ENCODE data around the gene PLAAT2.

The PLAAT2 gene

DNA sequence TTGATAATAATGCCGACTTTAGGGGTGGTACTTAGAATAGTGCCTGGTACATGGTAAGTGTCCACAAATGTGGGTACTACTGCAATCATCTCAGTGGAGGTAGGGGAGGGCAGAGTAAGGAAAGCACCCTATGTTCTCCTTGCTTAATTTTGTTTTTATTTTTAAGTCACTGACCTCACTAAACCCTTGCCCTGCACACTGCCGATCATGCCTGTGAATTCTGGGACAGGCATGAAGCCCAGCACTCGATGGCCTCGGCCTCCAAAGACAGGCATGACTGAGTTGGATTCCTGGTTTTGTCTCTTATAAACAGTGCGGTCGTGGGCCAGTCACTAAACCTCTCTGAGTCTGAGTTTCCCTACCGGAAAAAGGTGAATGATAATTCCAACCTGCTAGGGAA is 50.4 kb downstream of the PLAAT2 start:
- no peak for DNase-seq

- DNase-seq, result no peak
Observed at GRCh38 chr11:63511048-63511748, 52.0 kb downstream of the PLAAT2 start.

GRCh38 chr11:63510360-63511047 is 52.7 kb downstream of the PLAAT2 start:
- no peak for DNase-seq

GRCh38 chr11:63508745-63509144 is 54.4 kb downstream of the PLAAT2 start:
- no peak for DNase-seq

- DNase-seq, result no peak
Observed at GRCh38 chr11:63508009-63508408, 55.2 kb downstream of the PLAAT2 start.

DNA sequence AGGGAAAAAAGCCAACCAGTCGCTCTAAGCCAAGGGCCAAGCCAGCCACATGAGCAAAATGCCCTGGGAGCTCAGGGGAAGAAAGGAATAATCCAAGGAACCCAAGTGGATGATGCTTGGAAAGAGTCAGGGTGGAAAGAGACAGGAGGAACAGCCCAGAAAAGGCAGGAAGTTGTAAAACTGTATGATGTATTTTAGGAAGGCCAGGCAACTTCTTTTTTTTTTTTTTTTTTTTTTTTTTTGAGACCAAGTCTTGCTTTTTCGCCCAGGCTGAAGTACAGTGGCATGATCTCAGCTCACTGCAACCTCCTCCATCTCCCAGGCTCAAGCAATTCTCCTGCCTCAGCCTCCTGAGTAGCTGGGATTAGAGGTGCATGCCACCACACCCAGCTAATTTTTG is 55.7 kb downstream of the PLAAT2 start:
- no peak for DNase-seq

DNA sequence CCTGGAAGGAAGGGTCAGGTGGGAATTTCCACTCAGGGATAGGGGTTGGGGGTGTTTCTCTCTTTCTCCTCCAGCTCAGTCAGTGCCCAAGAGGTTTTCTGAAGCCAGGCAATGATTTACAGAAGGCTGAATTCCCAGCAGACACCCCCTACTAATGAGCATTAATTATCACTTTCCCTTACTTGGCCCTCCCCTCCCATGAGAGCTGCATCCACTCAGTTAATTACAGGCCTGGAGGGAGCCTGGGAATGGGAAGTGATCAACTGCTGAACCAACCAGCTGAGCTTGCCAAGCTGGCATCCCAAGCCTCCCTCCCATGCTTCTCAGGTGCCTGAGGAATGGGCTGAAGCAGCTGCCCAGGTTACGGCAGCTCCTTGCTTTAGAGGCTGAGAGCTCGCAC is 56.3 kb downstream of the PLAAT2 start:
- DNase-seq, result no peak

- no peak for DNase-seq
Observed at GRCh38 chr11:63505857-63506528, 57.2 kb downstream of the PLAAT2 start, which contains the start of gene LGALS12. Gene LGALS12, plus strand, starts transcription at chr11:63506084. Its CDS starts 375 bp downstream, at chr11:63506459.

GRCh38 chr11:63504933-63505586 is 58.1 kb downstream of the PLAAT2 start:
- no peak for DNase-seq

GRCh38 chr11:63504054-63504453 is 59.1 kb downstream of the PLAAT2 start:
- no peak for DNase-seq

GRCh38 chr11:63503492-63503891 is 59.7 kb downstream of the PLAAT2 start:
- no peak for DNase-seq
